ENCODE results near the gene PHLDA1. TPM values are rescaled to one million over a fixed set of nuclear protein-coding genes. Genes with fewer than 3 reads are reported as not detected.

The PHLDA1 gene
- total RNA-seq, 1 experiment from 2014 or later: 34.9 TPM

GRCh38 chr12:75998292-75999063 lies 33.1 kb downstream of the PHLDA1 start (continued):
- no peak for TF ChIP-seq PRRX2 (CRISPR knock-in tag; IDR thresholded peaks at IDR 0.05)

- no peaks in the 10 kb centered on the region for H3K27me3 Mint-ChIP-seq (ENCODE audit: low read depth)
- CTCF ChIA-PET: no interaction called here
- ATAC-seq (no peak), DNase-seq (ENCODE audit: low spot score) (no peak)
- no peak overlapping the region for H3K27ac Mint-ChIP-seq
- no peaks in the 10 kb centered on the region for H3K36me3 Mint-ChIP-seq
- H3K9me3 Mint-ChIP-seq: no peaks in the 10 kb centered on the region
- no peak overlapping the region for H3K4me3 Mint-ChIP-seq
- TF ChIP-seq ZNF219 (CRISPR knock-in tag; IDR thresholded peaks at IDR 0.05; ENCODE audit: borderline replicate concordance) (no peak), CREM (CRISPR knock-in tag; IDR thresholded peaks at IDR 0.05) (no peak), ZBTB43 (CRISPR knock-in tag; IDR thresholded peaks at IDR 0.05) (no peak), ZBTB21 (CRISPR knock-in tag; IDR thresholded peaks at IDR 0.05; ENCODE audit: borderline replicate concordance) (no peak), TP53 (CRISPR knock-in tag; IDR thresholded peaks at IDR 0.05) (no peak), ZNF416 (CRISPR knock-in tag; IDR thresholded peaks at IDR 0.05) (no peak), STAT6 (CRISPR knock-in tag; conservative IDR thresholded peaks at IDR 0.05; ENCODE audit: low read depth) (no peak), FOXP1 (CRISPR knock-in tag; IDR thresholded peaks at IDR 0.05; ENCODE audit: borderline replicate concordance) (no peak), USF2 (CRISPR knock-in tag; IDR thresholded peaks at IDR 0.05) (no peak), ZNF121 (CRISPR knock-in tag; IDR thresholded peaks at IDR 0.05) (no peak), CDX4 (CRISPR knock-in tag; IDR thresholded peaks at IDR 0.05; ENCODE audit: borderline replicate concordance) (no peak), AFF4 (CRISPR knock-in tag; IDR thresholded peaks at IDR 0.05; ENCODE audit: borderline replicate concordance) (no peak)
- POLR2A ChIA-PET: no interaction called here
- H3K4me1 Mint-ChIP-seq: peaks cover 19% of the 10 kb centered on the region
Measured at GRCh38 chr12:75997658-75998057, 33.9 kb downstream of the PHLDA1 start.

All from WTC11 (cell line).